Measurements from ENCODE around the gene CLIP4.
"Not testable (repeated sequence)": the region's sequence is repeated elsewhere in the genome, so short reads cannot be mapped to it uniquely, and the experiment has no call there.

CLIP4 gene, protein sequence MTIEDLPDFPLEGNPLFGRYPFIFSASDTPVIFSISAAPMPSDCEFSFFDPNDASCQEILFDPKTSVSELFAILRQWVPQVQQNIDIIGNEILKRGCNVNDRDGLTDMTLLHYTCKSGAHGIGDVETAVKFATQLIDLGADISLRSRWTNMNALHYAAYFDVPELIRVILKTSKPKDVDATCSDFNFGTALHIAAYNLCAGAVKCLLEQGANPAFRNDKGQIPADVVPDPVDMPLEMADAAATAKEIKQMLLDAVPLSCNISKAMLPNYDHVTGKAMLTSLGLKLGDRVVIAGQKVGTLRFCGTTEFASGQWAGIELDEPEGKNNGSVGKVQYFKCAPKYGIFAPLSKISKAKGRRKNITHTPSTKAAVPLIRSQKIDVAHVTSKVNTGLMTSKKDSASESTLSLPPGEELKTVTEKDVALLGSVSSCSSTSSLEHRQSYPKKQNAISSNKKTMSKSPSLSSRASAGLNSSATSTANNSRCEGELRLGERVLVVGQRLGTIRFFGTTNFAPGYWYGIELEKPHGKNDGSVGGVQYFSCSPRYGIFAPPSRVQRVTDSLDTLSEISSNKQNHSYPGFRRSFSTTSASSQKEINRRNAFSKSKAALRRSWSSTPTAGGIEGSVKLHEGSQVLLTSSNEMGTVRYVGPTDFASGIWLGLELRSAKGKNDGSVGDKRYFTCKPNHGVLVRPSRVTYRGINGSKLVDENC

DNA sequence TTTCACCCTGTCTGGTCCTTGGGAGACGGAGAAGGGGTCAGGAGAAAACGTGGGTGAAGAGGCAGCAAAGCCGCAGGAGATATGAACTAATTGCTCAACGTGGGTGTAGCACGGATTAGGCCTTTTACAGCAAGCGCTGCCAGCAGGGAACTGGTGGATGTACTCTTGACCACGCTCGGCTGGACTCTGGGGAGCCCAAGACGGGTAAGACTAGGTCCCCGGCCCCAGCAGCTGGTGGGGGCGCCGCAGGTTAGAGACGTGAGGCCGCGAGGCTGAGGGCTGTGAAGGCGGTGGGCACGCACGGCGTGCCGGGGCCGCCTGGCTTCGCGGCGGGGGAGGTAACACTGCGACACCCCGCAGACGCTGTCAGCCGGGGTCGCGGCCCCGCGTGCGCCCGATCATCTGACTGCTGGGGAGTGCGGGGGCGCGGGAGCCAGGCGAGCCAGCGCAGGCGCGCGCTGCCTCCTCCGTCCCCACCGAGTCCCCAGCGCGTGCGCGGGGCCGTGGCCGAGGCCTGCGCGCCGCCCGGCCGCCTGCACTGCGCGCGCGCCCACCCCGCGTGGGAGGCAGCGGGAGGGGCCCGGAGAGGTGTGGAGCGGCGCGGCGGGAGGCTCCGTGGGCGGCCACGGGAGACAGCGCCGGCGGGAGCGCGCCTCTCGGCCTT, at the start of gene CLIP4:
CLIP4 (plus strand) TSS at position 470 of the 664 bp plus-strand sequence. CDS start 5,974 bp downstream, outside the sequence.
- no peak for DNase-seq

DNA sequence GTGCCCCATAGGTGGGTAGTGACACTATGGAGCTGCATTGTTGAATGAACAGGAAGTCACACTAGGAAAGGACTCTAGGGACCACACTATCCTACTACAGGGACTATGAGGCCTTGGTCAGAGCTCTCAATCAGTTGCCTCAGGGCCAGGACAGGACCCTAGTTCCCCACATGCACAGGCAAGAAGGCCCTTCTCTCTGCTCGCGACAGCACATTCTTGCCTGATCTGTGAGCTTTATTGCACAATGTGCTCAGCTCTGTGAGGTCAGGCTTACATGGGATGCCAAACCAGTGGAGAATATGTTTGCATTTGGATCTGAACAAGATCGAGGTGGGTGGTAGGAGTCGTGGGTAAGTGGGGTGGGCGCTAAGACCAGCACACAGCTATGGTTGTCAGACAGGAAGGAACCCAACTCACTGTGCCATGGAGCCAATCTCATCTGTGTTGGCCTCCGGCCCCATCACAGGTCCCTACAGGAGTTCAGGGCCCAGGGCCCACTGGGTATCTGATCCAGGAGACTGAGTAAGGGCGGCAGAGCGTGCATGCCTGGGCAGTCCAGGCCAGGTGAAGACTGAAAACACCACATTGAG, 48.8 kb upstream of the CLIP4 start:
- no peak for DNase-seq

DNA sequence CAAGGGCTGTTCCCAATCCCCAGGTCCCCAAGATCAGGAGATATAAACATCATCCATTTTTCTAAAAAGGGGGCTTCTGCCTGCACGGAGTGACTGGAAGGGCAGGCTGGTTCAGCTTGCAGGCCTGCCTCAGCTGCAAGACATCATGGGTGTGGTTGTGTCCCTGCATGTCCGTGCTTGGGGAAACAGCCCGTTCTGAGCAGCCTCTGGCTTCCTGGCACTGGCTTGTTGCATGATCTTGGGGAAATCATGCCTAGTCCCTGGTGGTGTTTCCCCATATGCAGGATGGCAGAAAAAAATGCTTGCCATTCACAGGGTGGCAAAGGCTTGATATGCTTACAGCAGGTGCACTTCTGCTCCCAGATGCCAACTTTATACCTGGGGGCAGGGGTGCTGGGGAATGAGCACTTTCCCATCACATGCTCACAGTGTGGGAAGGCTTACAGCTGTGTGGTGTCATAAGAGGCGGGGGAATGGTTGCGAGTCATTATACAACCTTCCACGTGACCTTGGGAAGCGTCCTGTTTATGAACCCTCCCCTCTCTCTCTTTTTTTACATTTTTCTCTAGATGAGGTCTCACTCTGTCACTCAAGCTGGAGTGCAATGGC, 48.1 kb upstream of the CLIP4 start:
- no peak for DNase-seq

DNA sequence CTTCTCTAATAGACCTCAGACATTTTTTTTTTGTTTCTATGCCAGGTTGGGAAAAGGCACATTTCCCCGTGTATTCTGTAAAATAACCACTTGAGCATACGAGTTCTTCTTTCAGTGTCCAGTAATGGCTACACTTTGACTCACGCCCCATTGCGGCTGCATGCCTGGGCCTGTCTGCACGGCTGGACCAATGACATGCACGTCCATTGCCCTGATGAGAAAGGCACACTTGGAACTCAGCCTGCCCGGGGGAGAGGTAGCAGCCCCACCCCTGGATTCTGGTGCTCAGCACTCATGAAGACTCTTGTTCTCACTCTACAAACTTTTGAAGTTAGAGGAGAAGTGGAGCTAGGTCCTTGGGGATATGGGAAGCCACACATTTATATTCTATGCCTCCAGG, 46.7 kb upstream of the CLIP4 start:
- no peak for DNase-seq

DNA sequence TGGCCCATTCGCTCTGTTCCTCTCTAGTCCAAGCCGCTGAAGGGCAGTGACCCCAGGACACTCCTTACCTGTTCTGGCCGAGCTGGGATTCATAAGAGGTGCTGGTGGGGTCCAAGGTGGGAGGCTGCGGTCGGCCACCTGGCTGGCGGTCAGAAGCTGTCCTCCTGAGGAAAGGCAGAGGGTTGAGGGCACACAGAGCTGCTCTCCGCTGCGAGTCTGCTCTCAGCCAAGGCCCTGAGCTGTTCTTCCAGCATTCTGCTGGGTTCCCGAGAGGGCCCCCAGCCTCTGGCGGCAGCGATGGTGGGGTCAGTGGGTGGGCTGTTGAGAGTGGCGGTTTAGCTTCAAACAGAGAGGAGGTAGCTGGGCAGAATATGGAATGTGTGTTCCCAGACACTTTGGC, 44.7 kb upstream of the CLIP4 start:
- DNase-seq = no peak

DNA sequence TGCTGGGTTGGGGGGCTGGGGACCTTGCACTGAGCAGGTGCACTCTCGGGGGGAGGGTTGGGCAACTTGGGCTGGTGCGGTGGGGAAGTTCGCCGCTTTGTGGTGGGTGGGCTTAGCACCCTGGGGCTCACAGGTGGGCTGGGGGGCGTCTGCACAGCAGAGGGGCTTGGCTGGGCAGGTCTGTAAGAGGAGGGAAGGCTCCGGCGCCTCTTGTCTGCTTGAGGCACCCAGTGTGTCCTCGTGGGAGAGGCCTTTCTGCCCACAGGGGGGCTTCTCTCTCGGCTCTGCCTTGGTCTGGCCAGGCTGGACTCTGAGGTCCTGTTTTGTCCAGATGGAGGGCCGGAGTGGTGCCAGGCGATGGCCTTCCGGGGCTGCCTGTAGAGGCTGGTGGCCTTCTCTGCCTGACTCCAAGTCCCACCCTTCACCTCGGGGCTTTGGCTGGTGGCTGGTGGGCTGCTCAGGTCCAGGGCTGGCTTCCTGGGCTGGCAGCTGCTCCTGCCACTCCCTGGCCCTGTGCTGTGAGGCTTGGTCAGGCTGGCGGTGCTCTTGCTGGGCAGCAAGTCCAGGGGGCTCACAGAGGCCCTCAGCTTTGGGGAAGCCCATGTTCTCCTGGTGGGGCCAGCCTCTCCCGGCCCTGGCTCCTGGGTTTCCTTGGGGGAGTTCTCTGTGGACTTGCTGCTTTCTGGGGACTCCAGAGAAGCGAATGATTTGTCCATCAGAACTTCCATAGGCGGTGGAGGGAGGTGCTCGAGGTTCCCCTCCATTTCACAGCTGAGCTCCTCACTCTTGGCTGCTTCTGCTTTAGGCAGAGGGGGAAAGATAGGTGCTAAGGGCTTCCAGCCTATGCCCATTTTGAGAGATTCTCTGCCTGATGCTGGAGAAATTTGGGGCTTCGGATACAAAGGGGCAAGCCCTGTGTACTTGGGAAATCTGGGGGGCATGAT, 43.9 kb upstream of the CLIP4 start:
- DNase-seq = no peak

DNA sequence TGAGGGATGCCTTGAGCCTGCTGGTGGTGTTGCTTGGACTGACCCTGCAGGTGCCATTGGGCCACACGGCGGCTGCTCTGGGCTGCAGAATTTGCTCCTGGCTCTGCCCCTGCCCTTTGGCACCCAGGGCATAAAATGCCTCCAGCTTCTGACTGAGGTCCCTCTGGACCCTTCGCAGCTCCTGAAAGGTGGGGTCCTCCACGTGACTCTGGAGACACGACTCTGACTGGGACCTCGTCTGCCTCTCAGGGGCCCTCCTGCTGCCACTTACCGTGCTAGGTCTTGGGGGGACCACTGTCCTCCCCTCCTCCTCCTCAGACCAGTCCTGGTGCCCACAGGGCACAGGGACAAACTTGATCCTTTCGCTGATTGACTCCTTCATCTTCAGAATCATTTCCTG, 43.0 kb upstream of the CLIP4 start:
- DNase-seq = no peak

DNA sequence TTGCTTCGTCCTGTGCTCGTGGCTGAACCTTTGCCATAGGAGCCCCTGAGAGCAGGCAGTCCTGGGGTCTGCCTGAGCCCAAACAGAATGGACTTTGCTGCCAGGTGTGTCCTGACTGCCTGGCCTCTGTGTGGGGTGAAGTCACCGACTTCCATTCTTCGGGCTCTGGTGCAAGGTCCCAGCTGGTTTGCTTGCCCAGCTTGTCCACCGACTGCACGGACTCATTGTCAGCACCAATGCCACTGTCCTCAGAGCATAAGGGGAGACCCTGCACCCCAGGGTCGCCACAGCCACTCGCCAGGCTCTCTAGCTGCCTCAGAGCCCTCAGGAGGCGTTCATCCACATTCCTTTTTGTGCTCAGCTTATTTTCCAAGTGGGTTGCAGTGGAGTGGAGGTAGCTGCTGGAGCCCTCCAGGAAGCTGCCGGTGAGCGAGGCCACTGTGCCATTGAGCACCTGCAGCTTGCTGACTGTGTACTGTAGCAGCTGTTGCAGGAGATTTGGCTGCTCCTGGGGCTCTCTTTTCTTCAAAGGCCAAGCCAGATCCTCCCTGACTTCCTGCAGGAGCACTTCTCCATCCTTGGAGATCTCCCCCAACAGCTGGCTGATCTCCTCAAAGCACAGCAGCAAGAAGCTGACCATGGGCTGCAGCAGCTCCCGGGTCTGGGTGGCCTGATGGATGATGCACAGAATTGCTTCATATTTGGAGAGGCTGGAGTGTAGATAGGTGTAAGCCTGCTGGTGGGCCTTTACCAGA, 42.1 kb upstream of the CLIP4 start:
- DNase-seq = no peak

DNA sequence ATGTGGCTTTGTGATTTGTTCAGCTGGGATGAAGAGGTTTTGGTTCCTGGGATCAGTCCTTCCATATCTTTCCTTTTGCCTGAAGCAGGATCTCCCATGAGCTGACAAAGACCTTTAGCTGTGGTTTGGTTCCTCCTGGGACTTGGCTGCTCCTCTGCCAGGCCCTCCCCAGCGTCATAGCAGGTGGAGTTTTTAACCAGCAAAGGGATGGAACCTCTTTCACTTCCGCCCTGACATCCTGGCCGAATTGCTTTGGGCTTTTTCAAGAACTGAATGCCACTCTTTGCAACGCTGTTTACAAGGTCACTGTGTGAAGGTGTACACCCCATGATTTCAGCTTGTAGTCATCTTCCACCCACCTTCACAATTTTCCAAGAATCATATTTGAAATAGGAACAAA, 41.3 kb upstream of the CLIP4 start:
- no peak for DNase-seq

DNA sequence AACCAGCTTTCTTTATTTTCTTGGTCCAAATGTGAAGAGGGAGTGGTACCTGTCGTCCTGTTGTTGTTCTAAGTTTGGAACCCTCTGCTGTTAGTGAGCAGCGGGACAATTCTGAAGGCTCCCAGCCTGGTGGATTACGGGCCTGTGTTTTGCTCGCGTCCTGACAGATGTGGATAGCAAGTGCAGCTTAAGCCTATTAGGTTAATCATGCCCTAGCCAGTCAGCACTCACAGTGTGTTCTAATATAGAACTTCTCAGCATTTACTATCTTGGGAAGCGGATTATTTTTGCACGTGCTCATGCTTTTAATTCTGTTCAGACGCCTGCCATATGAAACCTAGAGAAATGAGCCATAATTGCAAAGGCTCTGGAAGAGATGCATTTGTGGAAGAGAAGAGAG, 40.8 kb upstream of the CLIP4 start, which contains the start of gene PCARE:
PCARE (minus strand) TSS at position 113 of the 400 bp plus-strand sequence. CDS start 262 bp downstream, outside the sequence.
- DNase-seq = no peak

DNA sequence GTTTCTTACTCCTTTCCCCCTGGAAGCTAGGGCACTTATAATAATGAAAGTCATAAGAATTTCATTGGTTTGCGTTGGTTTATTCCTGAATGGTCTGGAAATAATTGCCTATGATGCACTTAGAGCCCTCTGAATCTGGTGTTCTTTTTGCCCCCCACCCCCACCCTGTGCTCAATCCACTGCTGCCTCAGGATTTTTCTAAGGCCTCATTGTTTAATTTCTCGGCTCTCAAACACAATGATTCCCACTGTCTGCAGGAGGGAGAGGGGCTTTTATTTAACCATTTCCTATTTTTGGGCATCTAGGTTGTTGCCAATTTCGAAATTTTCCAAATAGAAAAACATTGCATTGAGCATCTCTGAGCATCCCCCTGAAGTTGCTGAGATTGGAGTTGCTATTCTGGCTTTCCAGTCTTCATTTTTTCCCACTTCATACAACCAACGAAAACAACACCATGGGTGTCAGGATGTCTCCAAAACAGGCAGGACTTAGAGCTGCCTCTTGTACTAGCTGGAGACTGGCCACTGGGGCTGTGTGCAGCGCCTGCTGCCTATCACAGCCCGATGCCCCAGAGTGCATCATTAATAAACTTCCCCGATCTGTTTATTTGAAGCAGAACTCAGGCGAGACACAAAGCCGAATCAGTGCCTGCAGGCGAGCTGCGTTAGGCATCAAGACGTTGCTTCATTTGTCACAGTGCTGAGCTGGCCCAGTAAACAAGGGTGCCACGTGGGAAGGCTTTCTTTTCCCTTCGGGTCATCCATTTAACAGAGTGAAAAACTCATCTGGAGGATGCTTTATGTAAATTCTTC, 39.1 kb upstream of the CLIP4 start:
- DNase-seq = no peak

DNA sequence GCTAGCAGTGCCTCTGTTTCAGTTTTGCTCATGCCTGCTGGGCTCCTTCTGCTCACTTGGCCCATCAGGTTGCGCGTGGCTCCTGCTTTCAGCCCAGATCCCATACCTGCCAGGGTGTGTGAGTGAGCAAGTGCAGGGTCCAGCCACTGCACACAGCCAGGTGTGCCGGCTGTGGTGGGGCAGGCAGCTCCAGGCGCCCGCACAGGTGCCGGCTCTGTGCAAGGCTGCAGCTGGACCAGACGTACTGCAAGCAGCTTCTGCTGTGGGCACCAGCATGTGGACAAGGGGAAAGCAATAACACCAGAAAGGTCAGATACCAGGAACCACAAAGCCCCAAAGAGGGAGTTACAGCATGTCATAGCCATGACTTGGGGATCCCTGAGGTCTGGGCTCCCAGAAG, 35.3 kb upstream of the CLIP4 start:
- no peak for DNase-seq

DNA sequence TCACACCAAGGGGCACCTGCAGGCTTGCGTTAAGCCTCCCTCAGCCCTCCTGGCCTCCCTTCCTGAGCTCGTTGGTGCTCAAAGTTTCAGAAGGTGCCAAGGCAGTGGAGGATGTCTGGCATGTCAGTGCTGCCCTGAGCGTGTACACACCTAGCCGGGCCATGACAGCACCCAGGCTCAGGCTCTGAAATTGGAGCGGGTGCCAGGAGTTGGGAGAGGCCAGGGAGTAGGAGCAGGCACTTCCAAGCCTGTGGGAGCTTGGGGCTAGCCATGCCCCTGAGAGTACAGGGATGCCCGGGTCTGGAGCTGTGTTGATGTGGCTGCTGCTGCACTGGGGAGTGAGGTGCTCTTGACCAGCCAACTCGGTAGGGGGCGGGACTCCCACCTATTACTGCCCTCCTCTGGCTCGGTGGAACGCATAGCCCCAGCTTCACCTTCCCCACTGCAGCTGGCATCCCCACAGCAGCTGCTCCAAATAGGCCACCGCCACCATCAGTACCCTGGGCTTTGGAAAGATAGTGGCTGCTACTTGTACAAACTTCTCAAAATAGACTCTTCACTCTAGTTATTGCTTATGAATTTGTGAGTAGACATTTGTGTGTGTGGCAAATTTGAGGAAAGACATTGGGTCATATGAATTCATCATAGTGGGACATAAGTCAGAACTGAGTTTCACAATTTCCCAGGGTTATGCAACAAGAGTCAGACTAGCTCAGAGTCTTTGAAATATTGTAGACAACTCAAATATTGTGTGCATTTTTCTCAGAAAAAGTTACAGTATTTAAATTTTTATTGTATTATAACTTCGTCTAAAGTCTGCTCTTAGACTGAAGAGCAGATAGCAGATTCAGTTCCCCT, 34.1 kb upstream of the CLIP4 start:
- DNase-seq = no peak

DNA sequence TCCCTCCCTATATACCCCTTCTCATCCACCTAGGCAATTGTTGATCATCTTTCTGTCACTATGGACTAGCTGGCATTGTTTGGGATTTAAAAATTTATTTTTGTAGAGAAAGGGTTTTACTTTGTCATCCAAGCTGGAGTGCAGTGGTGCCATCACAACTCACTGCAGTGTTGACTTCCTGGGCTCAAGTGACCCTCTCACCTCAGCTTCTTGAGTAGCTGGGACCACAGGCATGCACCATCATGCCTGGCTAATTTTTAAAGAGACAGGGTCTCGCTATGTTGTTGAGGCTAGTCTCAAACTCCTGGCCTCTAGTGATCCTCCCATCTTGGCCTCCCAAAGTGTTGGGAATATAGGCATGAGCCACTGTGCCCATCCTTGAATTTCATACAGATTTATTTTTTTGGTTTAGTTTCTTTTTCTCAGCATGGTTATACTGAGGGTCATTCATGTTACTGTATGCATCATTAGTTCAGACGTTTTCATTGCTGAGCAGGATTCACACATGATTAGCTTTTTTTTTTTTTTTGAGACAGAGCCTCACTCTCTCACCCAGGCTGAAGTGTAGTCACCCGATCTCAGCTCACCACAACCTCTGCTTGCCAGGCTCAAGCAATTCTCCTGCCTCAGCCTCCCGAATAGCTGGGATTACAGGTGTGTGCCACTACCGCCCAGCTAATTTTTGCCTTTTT, 32.3 kb upstream of the CLIP4 start:
- DNase-seq = no peak

DNA sequence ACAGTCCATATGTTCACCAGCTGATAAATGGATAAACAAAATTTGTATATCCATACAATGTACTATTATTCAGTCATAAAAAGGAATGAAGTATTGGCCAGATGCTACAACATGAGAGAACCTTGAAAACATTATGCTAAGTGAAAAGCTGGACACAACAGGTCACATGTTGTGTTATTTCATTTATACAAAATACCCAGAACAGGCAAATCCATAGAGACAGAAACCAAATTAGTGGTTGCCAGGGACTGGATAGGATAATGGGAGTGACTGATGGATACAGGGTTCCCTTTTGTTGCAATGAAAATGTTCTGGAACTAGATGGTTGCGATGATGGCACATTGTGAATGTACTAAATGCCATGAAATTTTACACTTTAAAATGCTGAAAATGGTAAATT, 30.7 kb upstream of the CLIP4 start:
- no peak for DNase-seq

DNA sequence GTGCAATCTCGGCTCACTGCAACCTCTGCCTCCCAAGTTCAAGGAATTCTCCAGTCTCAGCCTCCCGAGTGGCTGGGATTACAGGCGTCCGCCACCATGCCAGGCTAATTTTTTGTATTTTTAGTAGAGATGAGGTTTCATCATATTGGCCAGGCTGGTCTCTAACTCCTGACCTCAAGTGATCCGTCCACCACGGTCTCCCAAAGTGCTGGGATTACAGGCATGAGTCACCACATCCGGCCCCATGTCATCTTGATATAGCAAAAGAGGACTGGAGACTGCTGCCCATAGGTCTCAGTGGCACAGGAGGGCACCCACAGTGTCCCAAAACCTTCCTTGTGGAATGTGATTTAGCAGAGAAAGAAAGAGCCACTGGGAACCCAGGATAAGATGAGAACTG, 24.9 kb upstream of the CLIP4 start:
- DNase-seq = not testable (repeated sequence)

DNA sequence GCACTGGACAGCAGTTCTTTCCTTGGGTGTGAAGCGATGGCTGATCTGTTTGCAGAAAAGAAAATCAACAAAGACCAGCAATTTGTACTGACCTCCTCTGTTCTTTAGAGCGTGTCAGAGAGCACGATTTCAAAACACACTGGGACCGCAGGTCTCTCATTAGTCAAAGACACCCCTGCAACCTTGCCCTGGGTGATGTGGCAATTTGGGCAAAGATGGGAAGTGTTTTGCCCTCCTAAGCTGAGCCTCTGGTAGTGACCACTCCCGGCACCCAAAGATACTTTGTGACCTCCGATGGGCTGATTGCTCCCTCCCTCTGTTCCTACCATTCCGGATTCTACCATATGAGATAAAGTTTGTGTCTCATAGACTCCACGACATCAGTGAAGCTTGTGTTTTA, 18.2 kb upstream of the CLIP4 start:
- DNase-seq = no peak

DNA sequence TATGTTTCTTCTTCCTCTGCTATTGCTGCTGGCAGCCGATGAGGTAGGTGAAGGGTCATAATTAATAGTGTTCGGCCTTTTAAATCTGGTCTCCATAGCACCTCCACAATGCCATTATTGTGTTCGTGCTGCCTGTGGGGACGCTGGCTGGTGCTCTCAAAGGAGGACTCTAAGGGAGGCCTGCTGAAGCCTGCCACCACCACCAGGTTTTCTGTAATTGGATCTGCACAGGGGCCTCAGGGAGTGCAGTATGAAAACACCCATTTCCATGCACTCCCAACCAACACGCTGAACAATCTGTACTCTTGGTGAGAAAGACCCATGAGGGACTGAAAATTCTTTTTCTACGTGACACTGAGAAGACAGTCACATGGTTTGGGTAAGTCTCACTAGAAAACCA, 17.6 kb upstream of the CLIP4 start:
- peak; percentile 15 for DNase-seq
